Ectodermal cell (in vitro differentiated cells): ENCODE results near the gene APLP1.

Experiments used
- H3K27ac ChIP-seq: 2 replicates; pipeline ENCODE4 v1.7.0; 2013; ENCODE audit warnings: mild to moderate bottlenecking, low read depth, low read length; ENCODE audit not compliant: insufficient read depth, poor library complexity, severe bottlenecking
- H3K27me3 ChIP-seq: 2 replicates; pipeline ENCODE4 v1.7.0; 2013; ENCODE audit warnings: mild to moderate bottlenecking, low read length; ENCODE audit not compliant: insufficient read depth, control insufficient read depth, poor library complexity, severe bottlenecking
- H3K36me3 ChIP-seq: one replicate; pipeline ENCODE4 v1.7.0; 2013; ENCODE audit warnings: low read length; ENCODE audit not compliant: control insufficient read depth, insufficient read depth
- H3K4me1 ChIP-seq: one replicate; pipeline ENCODE4 v1.7.0; 2013; ENCODE audit warnings: low read length; ENCODE audit not compliant: control insufficient read depth, insufficient read depth
- H3K4me3 ChIP-seq: 2 replicates; pipeline ENCODE4 v1.7.0; 2013; ENCODE audit warnings: low read depth, low read length, control low read depth; ENCODE audit not compliant: insufficient read depth
- H3K9me3 ChIP-seq: 2 replicates; pipeline ENCODE4 v1.7.0; 2013; ENCODE audit warnings: mild to moderate bottlenecking, low read length, moderate library complexity; ENCODE audit not compliant: control insufficient read depth
- WGBS, 2 experiments: methylation state at CpG; one replicate each; pipeline ENCODE4 v1.1.7; 2013; ENCODE audit warnings: missing lambda C conversion rate in 2 of 2; 5-methylcytosine and 5-hydroxymethylcytosine counted together

APLP1 gene

DNA sequence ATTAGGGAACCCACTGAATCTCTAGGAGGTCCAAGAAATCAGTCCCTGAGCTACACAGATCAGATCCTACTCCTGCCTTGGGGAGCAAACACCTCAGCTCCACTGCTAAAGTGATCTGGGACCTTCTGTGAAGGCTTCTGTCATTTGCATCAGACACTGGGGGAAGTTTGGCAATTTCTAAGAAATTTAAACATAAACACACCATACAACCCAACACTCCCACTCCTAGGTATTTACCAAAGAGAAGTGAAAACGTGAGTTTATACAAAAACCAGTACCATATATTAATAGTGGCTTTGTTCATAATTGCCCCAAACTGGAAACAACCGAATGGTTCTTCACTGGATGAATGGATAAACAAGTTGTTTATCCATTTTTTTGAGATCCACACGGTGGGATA, 47.1 kb downstream of the APLP1 start:
- Histone ChIP-seq H3K36me3 (no peaks in the 10 kb centered on the region), H3K4me1 (no peaks in the 10 kb centered on the region), H3K27ac (no peak overlapping the region), H3K27me3 (no peaks in the 10 kb centered on the region), H3K9me3 (no peaks in the 10 kb centered on the region), H3K4me3 (no peak overlapping the region)
- 83 to 95% methylated on average over 2 to 3 of the region's 3 CpGs for WGBS, 2 experiments

DNA sequence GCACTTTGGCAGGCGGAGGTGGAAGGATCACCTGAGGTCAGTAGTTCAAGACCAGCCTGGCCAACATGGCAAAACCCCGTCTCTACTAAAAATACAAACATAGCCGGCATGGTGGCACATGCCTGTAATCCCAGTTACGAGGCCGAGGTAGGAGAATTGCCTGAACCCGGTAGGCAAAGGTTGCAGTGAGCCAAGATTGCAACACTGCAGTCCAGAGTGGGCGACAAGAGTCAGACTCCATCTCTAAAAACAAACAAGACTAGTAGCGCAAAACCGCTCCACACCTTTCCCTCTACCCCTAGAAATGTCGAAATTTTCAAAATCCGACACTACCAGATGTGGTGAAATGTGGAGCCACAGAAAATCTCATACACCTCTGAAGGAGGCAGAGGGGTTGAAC, 50.9 kb downstream of the APLP1 start:
- whole genome bisulfite sequencing, 2 experiments, result 92 to 93% methylated on average over 11 of the region's 11 CpGs
- H3K27me3 ChIP-seq, result no peaks in the 10 kb centered on the region

DNA sequence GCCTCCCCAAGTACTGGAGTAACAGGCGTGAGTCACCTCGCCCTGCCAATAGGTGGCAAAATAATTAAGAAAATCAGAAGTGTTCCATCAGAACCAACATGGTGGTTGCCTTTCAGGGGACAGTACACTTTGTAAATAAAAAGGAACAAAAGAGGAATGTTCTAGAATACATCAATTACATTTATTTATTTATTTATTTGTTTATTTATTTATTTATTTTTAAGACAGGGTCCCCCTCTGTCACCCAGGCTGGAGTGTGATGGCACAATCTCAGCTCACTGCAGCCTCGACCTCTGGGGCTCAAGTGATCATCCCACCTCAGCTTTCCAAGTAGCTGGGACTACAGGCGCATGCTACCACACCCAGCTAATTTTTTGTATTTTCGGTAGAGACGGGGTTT, 52.6 kb downstream of the APLP1 start:
- Histone ChIP-seq H3K9me3 (no peaks in the 10 kb centered on the region), H3K4me3 (no peak overlapping the region), H3K27ac (no peak overlapping the region), H3K4me1 (no peaks in the 10 kb centered on the region), H3K27me3 (no peaks in the 10 kb centered on the region), H3K36me3 (no peaks in the 10 kb centered on the region)
- WGBS, 2 experiments, result 90 to 94% methylated on average over 6 of the region's 6 CpGs

More for the DNA sequence above, 50.9 kb downstream of the APLP1 start:
- H3K36me3 ChIP-seq, result no peaks in the 10 kb centered on the region
- H3K4me1 ChIP-seq, result no peaks in the 10 kb centered on the region
- H3K4me3 ChIP-seq, result no peak overlapping the region
- H3K9me3 ChIP-seq, result no peaks in the 10 kb centered on the region
- no peak overlapping the region for H3K27ac ChIP-seq

DNA sequence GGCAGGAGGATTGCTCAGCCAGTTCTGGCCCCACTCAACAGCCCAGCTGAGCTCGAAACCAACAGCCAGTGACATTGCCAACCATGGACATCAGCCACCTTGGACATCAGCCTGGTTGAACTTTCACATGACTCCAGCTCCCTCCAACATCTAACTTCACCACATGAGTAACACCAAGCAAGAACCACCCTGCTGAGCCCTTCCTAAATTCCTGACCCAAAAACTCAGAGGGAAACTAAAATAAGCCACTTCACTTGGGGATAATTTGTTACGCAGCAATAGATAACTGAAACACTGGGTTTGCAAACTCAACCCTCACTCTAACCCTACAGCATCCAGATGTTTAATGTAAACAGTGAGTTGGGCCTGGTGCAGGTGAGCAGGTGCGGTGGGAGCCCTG, 57.1 kb downstream of the APLP1 start:
- Histone ChIP-seq H3K27ac (no peak overlapping the region), H3K27me3 (no peaks in the 10 kb centered on the region), H3K4me3 (no peak overlapping the region), H3K9me3 (no peaks in the 10 kb centered on the region), H3K36me3 (no peaks in the 10 kb centered on the region), H3K4me1 (no peaks in the 10 kb centered on the region)
- 91 to 97% methylated on average over 3 of the region's 3 CpGs for WGBS, 2 experiments

DNA sequence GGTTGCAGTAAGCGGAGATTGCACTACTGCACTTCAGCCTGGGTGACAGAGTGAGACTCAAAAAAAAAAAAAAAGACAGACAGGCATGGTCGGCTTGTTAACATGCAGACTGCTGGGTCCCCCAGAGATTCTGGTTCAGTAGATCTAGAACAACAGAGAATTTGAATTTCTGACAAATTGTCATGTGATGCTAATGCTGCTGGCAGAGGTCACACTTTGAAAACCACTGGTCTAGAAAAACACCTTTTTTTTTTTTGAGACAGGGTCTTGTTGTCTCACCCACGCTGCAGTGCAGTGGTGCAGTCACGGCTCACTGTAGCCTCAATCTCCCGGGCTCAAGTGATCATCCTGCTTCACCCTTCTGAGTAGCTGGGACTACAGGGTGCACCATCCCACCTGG, 60.1 kb downstream of the APLP1 start:
- Histone ChIP-seq H3K4me3 (no peak overlapping the region), H3K9me3 (no peaks in the 10 kb centered on the region), H3K27ac (no peak overlapping the region), H3K27me3 (no peaks in the 10 kb centered on the region), H3K36me3 (no peaks in the 10 kb centered on the region), H3K4me1 (peaks cover 6% of the 10 kb centered on the region)
- 90 to 94% methylated on average over 5 of the region's 5 CpGs for WGBS, 2 experiments
